ENCODE results near the gene PHACTR1.

DNA sequence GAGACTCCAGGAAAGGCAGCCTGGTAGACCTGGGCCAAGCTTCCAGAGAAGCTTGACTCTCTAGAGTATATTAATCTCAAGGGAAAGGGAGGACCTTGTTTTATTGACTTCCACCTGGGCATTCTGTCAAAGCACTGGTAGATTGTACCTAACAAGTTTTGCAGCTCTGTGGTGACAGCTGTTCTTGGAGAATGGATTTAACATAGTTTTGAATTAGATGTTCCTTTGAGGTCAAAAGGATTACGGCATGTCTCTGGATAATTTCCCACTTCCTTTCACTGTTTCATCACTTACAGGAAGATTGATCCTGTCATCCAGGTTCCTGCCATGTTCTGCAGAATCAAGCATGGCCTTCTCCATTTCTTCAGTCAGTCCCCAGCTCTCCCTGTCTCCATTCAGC lies 246.0 kb downstream of the PHACTR1 start:
- TF ChIP-seq POLR2A (IDR thresholded peaks at IDR 0.05; ENCODE audit: low read depth, low read length), result no peak
- no peak for TF ChIP-seq TAF1 (IDR thresholded peaks at IDR 0.05; ENCODE audit: borderline replicate concordance, low read depth, low read length)
- TF ChIP-seq POLR2AphosphoS5 (IDR thresholded peaks at IDR 0.05; ENCODE audit: low read depth, low read length), result no peak

All from GM12892 (cell line).